Astrocyte (in vitro differentiated cells and primary cell): Measurements from ENCODE around the gene KLK13. TPM values are rescaled to one million over a fixed set of nuclear protein-coding genes. Genes with fewer than 3 reads are reported as not detected.

ENCODE experiments used
- DNase-seq: peaks from one replicate; pipeline ENCODE4 v3.0.0-alpha.2; 2010; ENCODE audit warnings: low read depth
- FAIRE-seq: peaks from 2 replicates; lab custom pipeline; 2011; peaks lifted over from hg19 to GRCh38; lab: Jason Lieb, UNC
- H2AFZ ChIP-seq: 2 replicates; pipeline ENCODE4 v1.6.0; 2012; ENCODE audit warnings: low read depth, low read length, inconsistent platforms
- H3K27ac ChIP-seq: 2 replicates; pipeline ENCODE4 v1.5.1; 2011; ENCODE audit warnings: low read depth, low read length, inconsistent platforms
- H3K27me3 ChIP-seq: 2 replicates; pipeline ENCODE4 v1.6.0; 2011; ENCODE audit warnings: low read length, inconsistent platforms; ENCODE audit not compliant: insufficient read depth
- H3K36me3 ChIP-seq: 2 replicates; pipeline ENCODE4 v1.5.1; 2011; ENCODE audit warnings: low read length, inconsistent platforms; ENCODE audit not compliant: insufficient read depth
- H3K4me1 ChIP-seq: 2 replicates; pipeline ENCODE4 v1.5.1; 2011; ENCODE audit warnings: low read length, inconsistent platforms; ENCODE audit not compliant: insufficient read depth
- H3K4me2 ChIP-seq: 2 replicates; pipeline ENCODE4 v1.6.0; 2012; ENCODE audit warnings: low read length, inconsistent platforms
- H3K4me3 ChIP-seq: 2 replicates; pipeline ENCODE4 v1.5.1; 2011; ENCODE audit warnings: low read depth, mild to moderate bottlenecking, low read length, inconsistent platforms; ENCODE audit not compliant: insufficient read depth
- H3K79me2 ChIP-seq: 2 replicates; pipeline ENCODE4 v1.6.0; 2012; ENCODE audit warnings: mild to moderate bottlenecking, low read length, inconsistent platforms; ENCODE audit not compliant: insufficient read depth
- H3K9ac ChIP-seq: 2 replicates; pipeline ENCODE4 v1.6.0; 2012; ENCODE audit warnings: mild to moderate bottlenecking, low read length, inconsistent platforms
- H3K9me3 ChIP-seq: 2 replicates; pipeline ENCODE4 v1.5.1; 2012; ENCODE audit warnings: low read depth, mild to moderate bottlenecking, low read length, inconsistent platforms; ENCODE audit not compliant: insufficient read depth
- H4K20me1 ChIP-seq: 2 replicates; pipeline ENCODE4 v1.6.0; 2012; ENCODE audit warnings: low read length, inconsistent platforms; ENCODE audit not compliant: insufficient read depth
- H3K27ac Mint-ChIP-seq: one replicate; pipeline ENCODE4 v1.8.0; 2021; ENCODE audit warnings: mild to moderate bottlenecking, mixed read lengths; ENCODE audit not compliant: unreplicated experiment
- H3K27me3 Mint-ChIP-seq: one replicate; pipeline ENCODE4 v1.8.0; 2021; ENCODE audit warnings: low read depth, mixed read lengths; ENCODE audit not compliant: unreplicated experiment
- H3K36me3 Mint-ChIP-seq: one replicate; pipeline ENCODE4 v1.8.0; 2021; ENCODE audit warnings: low read depth, mixed read lengths; ENCODE audit not compliant: unreplicated experiment
- H3K4me1 Mint-ChIP-seq: one replicate; pipeline ENCODE4 v1.8.0; 2021; ENCODE audit warnings: low read depth, mixed read lengths; ENCODE audit not compliant: unreplicated experiment
- H3K4me3 Mint-ChIP-seq: one replicate; pipeline ENCODE4 v1.8.0; 2021; ENCODE audit warnings: mild to moderate bottlenecking, moderate library complexity, mixed read lengths; ENCODE audit not compliant: unreplicated experiment
- H3K9me3 Mint-ChIP-seq: one replicate; pipeline ENCODE4 v1.8.0; 2021; ENCODE audit warnings: mild to moderate bottlenecking, mixed read lengths; ENCODE audit not compliant: unreplicated experiment
- EZH2 ChIP-seq: IDR thresholded peaks from 2 replicates; pipeline ENCODE4 v1.6.1; 2012; ENCODE audit warnings: mild to moderate bottlenecking, low read length, inconsistent platforms; ENCODE audit not compliant: insufficient read depth
- total RNA-seq: library from RNA; stranded (reverse); gene quantifications from 2 replicates; pipeline ENCODE4 v1.2.1, GENCODE V29; 2021
- TF ChIP-seq, protein P1 (sequence below): IDR thresholded peaks from 2 replicates; pipeline ENCODE4 v1.5.1; 2011; ENCODE audit warnings: low read depth, mild to moderate bottlenecking, inconsistent platforms, low read length, moderate library complexity; ENCODE audit not compliant: insufficient read depth

Gene KLK13
- total RNA-seq, 1 donor from 2014 or later = 0.32 TPM

GRCh38 chr19:51110666-51110971 is 45.7 kb upstream of the KLK13 start:
- Histone ChIP-seq H3K27me3 (no peaks in the 10 kb centered on the region), H3K79me2 (peaks cover 23% of the 10 kb centered on the region), H2AFZ (no peak overlapping the region), H3K36me3 (no peaks in the 10 kb centered on the region), H4K20me1 (peaks cover under 1% of the 10 kb centered on the region), H3K9ac (no peak overlapping the region), H3K4me1 (peaks cover 11% of the 10 kb centered on the region), H3K27ac (no peak overlapping the region), H3K4me3 (no peak overlapping the region), H3K4me2 (no peak overlapping the region), H3K9me3 (no peaks in the 10 kb centered on the region)
- H3K4me1 Mint-ChIP-seq = peaks cover 4% of the 10 kb centered on the region
- DNase-seq = no peak
- no peak for FAIRE-seq
- no peak for TF ChIP-seq EZH2
- TF ChIP-seq, protein P1, sequence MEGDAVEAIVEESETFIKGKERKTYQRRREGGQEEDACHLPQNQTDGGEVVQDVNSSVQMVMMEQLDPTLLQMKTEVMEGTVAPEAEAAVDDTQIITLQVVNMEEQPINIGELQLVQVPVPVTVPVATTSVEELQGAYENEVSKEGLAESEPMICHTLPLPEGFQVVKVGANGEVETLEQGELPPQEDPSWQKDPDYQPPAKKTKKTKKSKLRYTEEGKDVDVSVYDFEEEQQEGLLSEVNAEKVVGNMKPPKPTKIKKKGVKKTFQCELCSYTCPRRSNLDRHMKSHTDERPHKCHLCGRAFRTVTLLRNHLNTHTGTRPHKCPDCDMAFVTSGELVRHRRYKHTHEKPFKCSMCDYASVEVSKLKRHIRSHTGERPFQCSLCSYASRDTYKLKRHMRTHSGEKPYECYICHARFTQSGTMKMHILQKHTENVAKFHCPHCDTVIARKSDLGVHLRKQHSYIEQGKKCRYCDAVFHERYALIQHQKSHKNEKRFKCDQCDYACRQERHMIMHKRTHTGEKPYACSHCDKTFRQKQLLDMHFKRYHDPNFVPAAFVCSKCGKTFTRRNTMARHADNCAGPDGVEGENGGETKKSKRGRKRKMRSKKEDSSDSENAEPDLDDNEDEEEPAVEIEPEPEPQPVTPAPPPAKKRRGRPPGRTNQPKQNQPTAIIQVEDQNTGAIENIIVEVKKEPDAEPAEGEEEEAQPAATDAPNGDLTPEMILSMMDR = no peak
- H3K27me3 Mint-ChIP-seq = peaks cover 13% of the 10 kb centered on the region
- no peak overlapping the region for H3K4me3 Mint-ChIP-seq
- no peaks in the 10 kb centered on the region for H3K36me3 Mint-ChIP-seq
- no peak overlapping the region for H3K27ac Mint-ChIP-seq
- no peaks in the 10 kb centered on the region for H3K9me3 Mint-ChIP-seq

DNA sequence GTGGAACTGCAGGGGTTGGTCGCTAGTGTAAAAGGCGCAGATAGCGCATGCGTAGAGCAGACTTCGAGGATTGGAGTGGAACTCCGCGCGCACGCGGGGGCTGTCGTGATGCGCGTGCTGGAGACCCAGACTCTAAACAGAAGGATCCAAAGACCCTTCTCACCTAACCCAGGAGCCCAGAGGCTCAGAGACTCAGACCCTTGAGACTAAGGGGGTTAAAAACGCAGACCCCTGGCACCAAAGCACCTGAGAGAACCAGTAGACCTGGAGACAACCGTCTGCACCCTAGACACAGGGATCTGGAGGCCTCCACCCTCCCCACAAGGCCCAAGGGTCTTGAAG is 43.9 kb upstream of the KLK13 start:
- Histone ChIP-seq H3K27me3 (no peaks in the 10 kb centered on the region), H3K27ac (peak overlapping the region; percentile 62), H2AFZ (peak overlapping the region; percentile 78), H3K4me1 (peaks cover 11% of the 10 kb centered on the region), H3K36me3 (no peaks in the 10 kb centered on the region), H3K79me2 (peaks cover 37% of the 10 kb centered on the region), H3K4me2 (peak overlapping the region; percentile 97), H3K4me3 (peak overlapping the region; percentile 83), H3K9ac (peak overlapping the region; percentile 86), H3K9me3 (no peaks in the 10 kb centered on the region), H4K20me1 (peaks cover 13% of the 10 kb centered on the region)
- peaks cover 4% of the 10 kb centered on the region for H3K4me1 Mint-ChIP-seq
- peak overlapping the region; percentile 98 for H3K4me3 Mint-ChIP-seq
- H3K9me3 Mint-ChIP-seq = no peaks in the 10 kb centered on the region
- TF ChIP-seq, protein P1 = no peak
- no peak for TF ChIP-seq EZH2
- H3K27me3 Mint-ChIP-seq = no peaks in the 10 kb centered on the region
- FAIRE-seq = no peak
- no peak overlapping the region for H3K27ac Mint-ChIP-seq
- H3K36me3 Mint-ChIP-seq = peaks cover under 1% of the 10 kb centered on the region
- no peak for DNase-seq

- TF ChIP-seq, protein P1 = no peak
- no peak for TF ChIP-seq EZH2
- Histone ChIP-seq H3K4me3 (peak within 1 kb of the TSS; percentile 83), H3K36me3 (no peaks in the 10 kb centered on the region), H3K27me3 (no peaks in the 10 kb centered on the region), H3K27ac (peak within 1 kb of the TSS; percentile 62), H4K20me1 (peaks cover 13% of the 10 kb centered on the region), H3K9me3 (no peaks in the 10 kb centered on the region), H3K79me2 (peaks cover 37% of the 10 kb centered on the region), H3K4me1 (peaks cover 11% of the 10 kb centered on the region), H3K4me2 (peak within 1 kb of the TSS; percentile 97), H2AFZ (peak within 1 kb of the TSS; percentile 92), H3K9ac (peak within 1 kb of the TSS; percentile 86)
- H3K4me3 Mint-ChIP-seq = peak within 1 kb of the TSS; percentile 98
- no peaks in the 10 kb centered on the region for H3K27me3 Mint-ChIP-seq
- H3K9me3 Mint-ChIP-seq = no peaks in the 10 kb centered on the region
- H3K36me3 Mint-ChIP-seq = peaks cover 4% of the 10 kb centered on the region
- peak within 1 kb of the TSS; percentile 98 for H3K27ac Mint-ChIP-seq
- peaks cover 4% of the 10 kb centered on the region for H3K4me1 Mint-ChIP-seq
- FAIRE-seq (peak; percentile 82), DNase-seq (peak; percentile 99)
Measured at GRCh38 chr19:51108066-51108804, 43.3 kb upstream of the KLK13 start, which contains the start of gene CTU1. CTU1 (minus strand) TSS chr19:51108409; CDS start chr19:51104569, 3,840 bp downstream.
